SJCRH30 (cell line): ENCODE measurements around the gene SSTR3. TPM values are rescaled to one million over a fixed set of nuclear protein-coding genes. Genes with fewer than 3 reads are reported as not detected.
"Not testable (repeated sequence)": the region's sequence is repeated elsewhere in the genome, so short reads cannot be mapped to it uniquely, and the experiment has no call there.

Experiments used
- DNase-seq, 2 experiments: peaks; one replicate each; pipeline ENCODE4 v3.0.0-alpha.2; 2015 to 2020
- H3K27ac ChIP-seq: fragments of 250-450 bp; sonication (Bioruptor Pico); 2 replicates; pipeline ENCODE4 v1.5.1; 2020; ENCODE audit warnings: mild to moderate bottlenecking, moderate library complexity
- H3K27me3 ChIP-seq: fragments of 250-450 bp; sonication (Bioruptor Pico); 2 replicates; pipeline ENCODE4 v1.5.1; 2020; ENCODE audit warnings: mild to moderate bottlenecking, moderate library complexity
- H3K36me3 ChIP-seq: fragments of 250-450 bp; sonication (Bioruptor Pico); 2 replicates; pipeline ENCODE4 v1.5.1; 2020; ENCODE audit warnings: mild to moderate bottlenecking, moderate library complexity
- H3K4me1 ChIP-seq: fragments of 250-450 bp; sonication (Bioruptor Pico); 2 replicates; pipeline ENCODE4 v1.5.1; 2020; ENCODE audit warnings: mild to moderate bottlenecking, moderate library complexity
- H3K4me3 ChIP-seq: fragments of 250-450 bp; sonication (Bioruptor Pico); 2 replicates; pipeline ENCODE4 v1.5.1; 2020; ENCODE audit warnings: mild to moderate bottlenecking, moderate library complexity
- H3K9me3 ChIP-seq: fragments of 250-450 bp; sonication (Bioruptor Pico); replicated peaks from 2 replicates; pipeline ENCODE4 v1.5.1; 2020; ENCODE audit warnings: mild to moderate bottlenecking, moderate library complexity
- total RNA-seq: library from RNA; depleted of rRNA; stranded (reverse); fragments of >200 nt; shearing (Covaris generic); gene quantifications from 2 replicates; pipeline ENCODE4 v1.2.3, GENCODE V29; 2014; rRNA removed

The SSTR3 gene
- not detected in 2 replicates for total RNA-seq

DNA sequence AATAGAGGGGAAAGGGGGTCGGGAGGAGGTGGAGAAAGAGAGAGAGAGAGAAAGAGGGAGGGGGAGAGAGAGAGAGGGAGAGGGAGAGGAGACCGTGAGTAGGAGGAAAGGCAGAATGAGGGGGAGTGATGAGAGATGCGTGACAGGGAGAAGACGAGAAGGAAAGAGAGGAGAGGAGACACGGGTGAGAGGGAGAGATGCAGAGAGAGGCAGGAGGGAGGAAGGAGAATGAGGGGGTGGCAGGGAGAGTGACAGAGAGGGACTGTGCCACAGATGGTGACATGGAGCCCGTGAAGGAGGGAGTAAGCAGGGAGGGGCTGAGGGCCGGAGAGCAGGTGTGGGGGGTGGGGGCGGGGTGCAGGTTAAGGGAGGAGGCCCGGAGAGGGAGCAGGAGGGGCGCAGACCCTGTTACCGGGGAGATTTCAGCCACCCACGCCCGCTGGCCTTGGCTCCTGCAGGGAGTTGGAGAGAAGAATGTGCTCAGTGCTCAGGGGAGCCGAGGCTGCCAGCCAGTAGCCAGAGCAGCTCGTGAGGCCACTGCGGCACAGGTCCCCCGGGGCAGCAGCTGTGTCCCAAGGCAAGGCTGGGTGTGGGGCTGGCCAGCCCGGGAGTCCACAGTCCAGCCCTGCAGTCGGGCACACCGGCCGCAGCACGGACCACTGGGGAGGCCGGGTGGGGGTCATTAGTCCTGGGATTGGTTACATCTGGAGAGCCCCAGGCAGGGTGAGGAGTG is at the start of gene SSTR3:
Gene SSTR3 (minus strand): TSS at position 304 of the 733 bp plus-strand sequence. CDS start 4,674 bp downstream, outside the sequence.
- Histone ChIP-seq H3K36me3 (no peaks in the 10 kb centered on the region), H3K4me3 (no peak within 1 kb of the TSS)

DNA sequence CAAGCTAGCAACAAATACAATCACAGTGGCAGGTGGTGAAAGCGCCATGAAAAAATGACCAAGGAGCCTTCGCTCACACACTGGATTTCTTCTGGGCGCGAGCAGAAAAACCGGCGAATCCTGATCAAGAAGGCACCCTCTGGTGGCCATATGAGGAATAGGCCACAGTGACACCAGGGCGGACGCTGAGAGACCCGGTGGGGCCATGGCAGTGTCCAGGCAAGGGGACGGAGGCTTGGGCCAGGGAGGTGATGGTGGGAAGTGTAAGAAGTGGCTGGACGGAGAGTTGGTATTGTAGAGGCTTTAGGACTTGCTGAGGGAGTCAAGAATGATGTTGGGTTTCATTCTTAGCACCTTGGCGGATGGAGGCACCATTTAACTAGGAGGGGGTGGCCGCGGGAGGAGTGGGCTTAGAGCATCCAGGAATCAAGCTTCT is 48.6 kb upstream of the SSTR3 start:
- peaks cover 4% of the 10 kb centered on the region; the same call in 1 of the 2 replicates for H3K9me3 ChIP-seq
- H3K4me1 ChIP-seq = no peaks in the 10 kb centered on the region
- H3K27me3 ChIP-seq = peaks cover 10% of the 10 kb centered on the region; the same call in 1 of the 2 replicates
- DNase-seq = peak; percentile 22 to 51
- H3K36me3 ChIP-seq = no peaks in the 10 kb centered on the region
- H3K4me3 ChIP-seq = no peak overlapping the region
- H3K27ac ChIP-seq = no peak overlapping the region

More for the DNA sequence above, at the start of gene SSTR3:
- no peaks in the 10 kb centered on the region for H3K9me3 ChIP-seq
- peaks cover 7% of the 10 kb centered on the region; the same call in 1 of the 2 replicates for H3K27me3 ChIP-seq
- no peak for DNase-seq
- H3K27ac ChIP-seq = no peak within 1 kb of the TSS
- H3K4me1 ChIP-seq = no peaks in the 10 kb centered on the region

GRCh38 chr22:37260155-37260795 is 48.0 kb upstream of the SSTR3 start:
- H3K4me1 ChIP-seq = no peaks in the 10 kb centered on the region
- no peaks in the 10 kb centered on the region for H3K36me3 ChIP-seq
- no peak for DNase-seq
- H3K27me3 ChIP-seq = peaks cover 10% of the 10 kb centered on the region; the same call in 1 of the 2 replicates
- no peak overlapping the region for H3K27ac ChIP-seq
- peaks cover 4% of the 10 kb centered on the region; the same call in 1 of the 2 replicates for H3K9me3 ChIP-seq
- H3K4me3 ChIP-seq = no peak overlapping the region

DNA sequence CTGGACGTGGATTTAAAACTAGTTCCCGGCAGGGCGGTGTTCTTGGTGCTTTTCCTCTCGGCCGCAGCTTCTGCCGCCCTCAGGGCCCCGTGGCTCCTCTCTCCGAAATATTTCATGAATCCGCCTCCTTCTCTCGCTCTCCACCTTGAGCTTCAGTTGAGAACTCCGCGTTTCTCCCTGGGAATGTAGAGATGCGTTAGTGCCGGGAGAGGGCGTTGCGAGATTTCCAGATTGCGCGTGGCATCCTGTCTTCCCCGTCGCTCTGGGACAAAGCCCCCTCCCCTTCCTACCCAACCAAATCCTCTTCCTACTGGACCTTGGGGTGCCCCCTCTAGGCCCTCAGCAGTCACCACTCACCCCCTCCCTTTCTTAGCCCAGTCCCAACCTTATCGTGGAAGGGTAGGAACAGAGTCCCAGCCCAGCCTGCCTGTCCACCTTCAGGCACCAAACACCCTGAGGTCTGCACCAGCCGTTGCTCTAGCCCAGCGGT is 47.3 kb upstream of the SSTR3 start:
- DNase-seq = no peak
- Histone ChIP-seq H3K36me3 (no peaks in the 10 kb centered on the region), H3K4me1 (no peaks in the 10 kb centered on the region), H3K4me3 (no peak overlapping the region), H3K9me3 (peaks cover 4% of the 10 kb centered on the region; the same call in 1 of the 2 replicates), H3K27ac (no peak overlapping the region), H3K27me3 (peaks cover 10% of the 10 kb centered on the region; the same call in 1 of the 2 replicates)

DNA sequence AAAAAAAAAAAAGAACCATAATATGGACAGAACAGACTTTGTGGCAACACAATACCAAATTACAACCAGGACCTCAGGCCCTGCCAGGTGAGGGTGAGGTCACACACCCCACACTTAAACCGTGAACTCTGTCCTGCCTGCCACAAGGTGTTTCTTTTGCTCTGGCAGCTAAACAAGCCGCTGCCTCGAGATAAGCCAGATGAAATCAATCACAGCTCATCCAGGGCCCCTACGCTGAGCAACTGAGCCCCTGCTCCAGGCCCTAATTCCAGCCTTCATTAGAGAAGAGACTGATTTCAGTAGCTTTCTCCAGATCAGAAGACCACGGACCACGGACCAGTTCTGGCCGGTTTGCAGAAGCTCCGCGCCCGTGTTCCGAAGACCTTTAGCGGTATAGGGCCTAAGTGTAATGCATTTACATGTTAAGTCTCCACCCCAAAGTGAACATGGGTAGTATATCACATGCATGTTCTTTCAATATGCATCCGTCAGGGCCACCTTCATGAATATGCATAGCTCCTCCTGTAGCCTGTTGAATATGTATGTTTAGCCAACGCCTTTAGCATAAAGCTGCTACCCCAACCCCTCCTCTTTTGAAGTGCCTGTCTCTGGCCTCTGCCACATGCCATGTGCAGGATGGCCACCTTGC is 46.6 kb upstream of the SSTR3 start:
- Histone ChIP-seq H3K4me1 (no peaks in the 10 kb centered on the region), H3K36me3 (no peaks in the 10 kb centered on the region), H3K9me3 (no peaks in the 10 kb centered on the region; the same call in 1 of the 2 replicates), H3K27me3 (peaks cover 10% of the 10 kb centered on the region; the same call in 1 of the 2 replicates), H3K27ac (no peak overlapping the region), H3K4me3 (no peak overlapping the region)
- no peak for DNase-seq

DNA sequence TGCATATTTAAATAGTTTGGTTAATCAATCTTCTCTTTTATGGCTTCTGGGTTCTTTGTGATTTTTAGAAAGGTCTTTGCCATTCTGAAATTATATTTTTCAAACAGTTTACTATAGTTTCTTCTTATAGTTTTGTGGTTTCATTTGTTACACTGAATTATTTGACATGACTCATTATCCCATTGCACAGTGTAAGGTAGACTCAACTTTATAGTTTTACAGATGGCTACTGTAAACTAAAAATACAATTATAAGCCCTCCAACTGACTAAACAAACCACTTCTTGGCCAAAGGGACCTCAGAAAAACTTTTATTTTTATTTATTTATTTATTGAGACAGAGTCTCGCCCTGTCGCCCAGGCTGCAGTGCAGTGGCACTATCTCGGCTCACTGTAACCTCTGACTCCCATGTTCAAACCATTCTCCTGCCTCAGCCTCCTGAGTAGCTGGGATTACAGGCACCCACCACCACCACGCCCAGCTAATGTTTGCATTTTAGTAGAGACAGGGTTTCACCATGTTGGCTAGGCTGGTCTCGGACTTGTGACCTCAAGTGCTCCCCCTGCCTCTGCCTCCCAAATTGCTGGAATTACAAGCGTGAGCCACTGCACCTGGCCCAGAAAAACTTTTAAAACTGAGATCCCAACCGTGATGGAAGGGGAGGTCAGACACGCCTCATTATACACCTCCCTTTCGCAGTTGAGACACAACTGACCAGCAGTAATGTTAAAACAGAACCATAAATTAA is 45.9 kb upstream of the SSTR3 start:
- no peaks in the 10 kb centered on the region; the same call in 1 of the 2 replicates for H3K9me3 ChIP-seq
- no peak for DNase-seq
- no peak overlapping the region for H3K4me3 ChIP-seq
- H3K36me3 ChIP-seq = no peaks in the 10 kb centered on the region
- no peaks in the 10 kb centered on the region for H3K4me1 ChIP-seq
- no peak overlapping the region for H3K27ac ChIP-seq
- peaks cover 10% of the 10 kb centered on the region; the same call in 1 of the 2 replicates for H3K27me3 ChIP-seq

GRCh38 chr22:37256075-37256726 is 43.9 kb upstream of the SSTR3 start:
- no peak for DNase-seq
- no peaks in the 10 kb centered on the region for H3K4me1 ChIP-seq
- no peaks in the 10 kb centered on the region; the same call in 1 of the 2 replicates for H3K9me3 ChIP-seq
- no peaks in the 10 kb centered on the region for H3K36me3 ChIP-seq
- no peak overlapping the region for H3K4me3 ChIP-seq
- H3K27ac ChIP-seq = no peak overlapping the region
- H3K27me3 ChIP-seq = peaks cover 9% of the 10 kb centered on the region; the same call in 1 of the 2 replicates

GRCh38 chr22:37255558-37256006 is 43.3 kb upstream of the SSTR3 start:
- Histone ChIP-seq H3K27ac (no peak overlapping the region), H3K4me3 (no peak overlapping the region), H3K27me3 (peaks cover 5% of the 10 kb centered on the region; the same call in 1 of the 2 replicates), H3K4me1 (no peaks in the 10 kb centered on the region), H3K36me3 (no peaks in the 10 kb centered on the region), H3K9me3 (no peaks in the 10 kb centered on the region; the same call in 1 of the 2 replicates)
- no peak for DNase-seq

- H3K27ac ChIP-seq = no peak overlapping the region
Measured at GRCh38 chr22:37254867-37255233, 42.6 kb upstream of the SSTR3 start.

DNA sequence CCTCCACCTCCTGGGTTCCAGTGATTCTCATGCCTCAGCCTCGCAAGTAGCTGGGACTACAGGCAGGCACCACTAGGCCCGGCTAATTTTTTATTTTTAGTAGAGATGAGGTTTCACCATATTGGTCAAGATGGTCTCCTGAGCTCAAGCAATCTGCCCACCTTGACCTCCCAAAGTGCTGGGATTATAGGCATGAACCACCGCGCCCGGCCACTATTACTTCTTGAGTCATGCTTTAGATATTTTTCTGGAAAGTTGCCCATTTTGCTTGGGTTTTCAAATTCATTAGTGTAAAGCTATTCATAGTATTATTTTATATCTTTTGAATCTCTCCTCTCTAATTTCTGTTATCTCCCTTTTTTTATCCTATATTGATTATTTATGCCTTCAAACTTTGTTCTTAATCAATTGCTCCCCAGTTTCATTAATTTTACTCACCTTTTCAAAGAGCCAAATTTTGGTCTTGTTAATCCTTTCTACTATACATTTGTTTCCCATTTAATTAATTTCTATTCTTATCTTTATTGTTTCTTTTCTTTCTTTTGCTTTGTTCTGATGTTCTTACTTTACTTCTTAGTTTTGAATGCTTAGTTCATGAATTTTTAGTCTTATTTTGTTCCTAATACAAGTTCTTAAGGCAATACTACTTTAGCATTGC is 42.1 kb upstream of the SSTR3 start:
- H3K27ac ChIP-seq = no peak overlapping the region
- H3K27me3 ChIP-seq = no peaks in the 10 kb centered on the region
- H3K4me1 ChIP-seq = no peaks in the 10 kb centered on the region
- H3K36me3 ChIP-seq = no peaks in the 10 kb centered on the region
- DNase-seq = no peak
- H3K9me3 ChIP-seq = no peaks in the 10 kb centered on the region; the same call in 1 of the 2 replicates
- H3K4me3 ChIP-seq = no peak overlapping the region

More at GRCh38 chr22:37254867-37255233, 42.6 kb upstream of the SSTR3 start:
- Histone ChIP-seq H3K36me3 (no peaks in the 10 kb centered on the region), H3K9me3 (no peaks in the 10 kb centered on the region; the same call in 1 of the 2 replicates), H3K4me1 (no peaks in the 10 kb centered on the region), H3K4me3 (no peak overlapping the region), H3K27me3 (no peaks in the 10 kb centered on the region)
- DNase-seq = no peak

DNA sequence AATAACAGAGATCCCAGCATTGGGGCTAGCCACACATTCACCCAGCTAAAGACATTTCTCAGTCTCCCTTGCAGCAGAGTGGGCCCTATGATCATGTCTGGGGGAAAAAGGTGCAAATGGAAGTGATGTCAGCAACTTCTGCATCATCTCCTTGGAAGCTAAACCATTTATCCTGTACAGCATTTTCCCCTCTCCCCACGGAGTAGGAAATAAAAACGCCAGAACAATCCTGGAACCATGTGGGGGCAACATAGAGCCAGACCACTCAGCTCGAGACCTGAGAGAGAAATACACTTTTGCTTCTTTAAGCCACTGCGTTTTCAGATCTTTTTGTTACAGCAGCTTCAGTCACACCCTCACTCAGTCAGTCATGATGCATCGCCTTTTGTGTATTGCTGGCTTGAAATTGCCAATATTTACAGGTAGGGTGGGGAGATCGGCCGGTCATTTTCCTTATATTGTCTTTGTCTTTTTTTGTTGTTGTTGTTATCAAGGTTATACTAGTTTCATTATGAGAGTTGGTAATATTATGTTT is 40.9 kb upstream of the SSTR3 start:
- Histone ChIP-seq H3K4me1 (no peaks in the 10 kb centered on the region), H3K27ac (no peak overlapping the region), H3K9me3 (no peaks in the 10 kb centered on the region; the same call in 1 of the 2 replicates), H3K27me3 (no peaks in the 10 kb centered on the region), H3K36me3 (no peaks in the 10 kb centered on the region), H3K4me3 (no peak overlapping the region)
- DNase-seq = no peak

GRCh38 chr22:37251836-37252235 is 39.6 kb upstream of the SSTR3 start:
- not testable (repeated sequence) for H3K9me3 ChIP-seq, H3K4me1 ChIP-seq, H3K27ac ChIP-seq, H3K27me3 ChIP-seq, H3K4me3 ChIP-seq, DNase-seq, H3K36me3 ChIP-seq

GRCh38 chr22:37249986-37250385 is 37.7 kb upstream of the SSTR3 start:
- no peaks in the 10 kb centered on the region for H3K27me3 ChIP-seq
- H3K4me1 ChIP-seq = no peaks in the 10 kb centered on the region
- H3K9me3 ChIP-seq = no peaks in the 10 kb centered on the region; the same call in 1 of the 2 replicates
- no peak overlapping the region for H3K4me3 ChIP-seq
- H3K27ac ChIP-seq = no peak overlapping the region
- H3K36me3 ChIP-seq = no peaks in the 10 kb centered on the region
- no peak for DNase-seq
